GM12864 (cell line): ENCODE measurements around the gene DTNB.

ENCODE experiments used
- DNase-seq: peaks from one replicate; pipeline ENCODE4 v3.0.0-alpha.2; 2011; ENCODE audit warnings: low read depth
- H3K4me3 ChIP-seq: 2 replicates; pipeline ENCODE4 v1.5.1; 2011; ENCODE audit warnings: mild to moderate bottlenecking, low read depth, low read length, control low read depth
- TF ChIP-seq, protein P1 (sequence below): IDR thresholded peaks from 2 replicates; pipeline ENCODE4 v1.5.1; 2011; ENCODE audit warnings: low read depth, mild to moderate bottlenecking, moderate library complexity, low read length, control low read depth, inconsistent platforms; ENCODE audit errors: missing control alignments

DTNB gene

DNA sequence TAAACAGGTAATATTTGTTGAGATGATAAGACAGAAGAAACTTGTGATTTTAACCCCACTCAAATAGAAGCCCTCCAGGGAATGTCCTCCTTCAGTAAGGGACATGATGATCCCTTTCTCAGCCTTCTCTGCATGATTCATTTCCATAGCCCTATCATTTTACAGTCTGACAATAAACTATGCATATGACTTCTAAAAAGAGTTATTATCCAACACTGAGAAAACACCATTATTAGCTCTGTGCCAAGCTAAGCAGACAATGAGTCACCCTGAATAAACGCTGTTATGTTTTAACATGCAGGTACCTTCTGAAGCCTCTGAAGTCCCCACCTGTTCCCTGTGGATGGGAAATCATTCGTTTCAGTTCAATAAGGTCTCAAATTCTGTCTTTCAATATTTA lies 54.7 kb downstream of the DTNB start:
- DNase-seq: no peak
- H3K4me3 ChIP-seq: no peak overlapping the region
- TF ChIP-seq, protein P1, sequence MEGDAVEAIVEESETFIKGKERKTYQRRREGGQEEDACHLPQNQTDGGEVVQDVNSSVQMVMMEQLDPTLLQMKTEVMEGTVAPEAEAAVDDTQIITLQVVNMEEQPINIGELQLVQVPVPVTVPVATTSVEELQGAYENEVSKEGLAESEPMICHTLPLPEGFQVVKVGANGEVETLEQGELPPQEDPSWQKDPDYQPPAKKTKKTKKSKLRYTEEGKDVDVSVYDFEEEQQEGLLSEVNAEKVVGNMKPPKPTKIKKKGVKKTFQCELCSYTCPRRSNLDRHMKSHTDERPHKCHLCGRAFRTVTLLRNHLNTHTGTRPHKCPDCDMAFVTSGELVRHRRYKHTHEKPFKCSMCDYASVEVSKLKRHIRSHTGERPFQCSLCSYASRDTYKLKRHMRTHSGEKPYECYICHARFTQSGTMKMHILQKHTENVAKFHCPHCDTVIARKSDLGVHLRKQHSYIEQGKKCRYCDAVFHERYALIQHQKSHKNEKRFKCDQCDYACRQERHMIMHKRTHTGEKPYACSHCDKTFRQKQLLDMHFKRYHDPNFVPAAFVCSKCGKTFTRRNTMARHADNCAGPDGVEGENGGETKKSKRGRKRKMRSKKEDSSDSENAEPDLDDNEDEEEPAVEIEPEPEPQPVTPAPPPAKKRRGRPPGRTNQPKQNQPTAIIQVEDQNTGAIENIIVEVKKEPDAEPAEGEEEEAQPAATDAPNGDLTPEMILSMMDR: no peak

GRCh38 chr2:25617948-25618646 lies 55.3 kb downstream of the DTNB start:
- H3K4me3 ChIP-seq: no peak overlapping the region
- no peak for DNase-seq
- TF ChIP-seq, protein P1: no peak

GRCh38 chr2:25615920-25616319 lies 57.5 kb downstream of the DTNB start:
- H3K4me3 ChIP-seq: no peak overlapping the region
- no peak for DNase-seq
- TF ChIP-seq, protein P1: no peak

DNA sequence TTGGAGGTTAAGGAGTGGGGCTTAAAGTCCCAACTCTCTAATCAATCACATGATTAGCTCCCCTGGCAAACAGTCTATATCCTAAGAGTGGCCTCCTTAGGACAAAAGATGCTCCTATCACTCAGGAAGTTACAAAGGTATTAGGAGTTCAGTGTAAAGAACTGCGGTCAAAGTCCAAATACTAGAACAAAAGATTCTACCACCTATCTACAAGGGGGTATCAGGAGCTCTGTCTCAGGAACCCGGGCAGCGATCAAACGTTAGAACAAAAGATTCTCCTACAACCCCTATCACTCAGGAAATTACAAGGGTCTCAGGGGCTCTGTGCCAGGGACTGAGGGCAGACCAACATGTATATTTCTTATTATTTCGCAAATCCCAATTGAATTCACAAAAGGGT lies 58.0 kb downstream of the DTNB start:
- DNase-seq: no peak
- H3K4me3 ChIP-seq: no peak overlapping the region
- TF ChIP-seq, protein P1: no peak

GRCh38 chr2:25614711-25615110 lies 58.7 kb downstream of the DTNB start:
- TF ChIP-seq, protein P1: no peak
- no peak for DNase-seq
- no peak overlapping the region for H3K4me3 ChIP-seq

GRCh38 chr2:25608718-25609117 lies 64.7 kb downstream of the DTNB start:
- DNase-seq: no peak
- H3K4me3 ChIP-seq: no peak overlapping the region
- TF ChIP-seq, protein P1: no peak

- DNase-seq: no peak
- TF ChIP-seq, protein P1: peak; percentile 44
- no peak overlapping the region for H3K4me3 ChIP-seq
Observed at GRCh38 chr2:25606892-25607291, 66.5 kb downstream of the DTNB start.
